ENCODE data around the gene PLK3. TPM values are rescaled to one million over a fixed set of nuclear protein-coding genes. Genes with fewer than 3 reads are reported as not detected.

Gene PLK3
- total RNA-seq, 1 experiment from 2014 or later = 56.1 TPM

GRCh38 chr1:44819196-44819607 is 19.0 kb downstream of the PLK3 start:
- no peaks in the 10 kb centered on the region for H4K20me1 ChIP-seq (ENCODE audit: insufficient read depth)
- ChIA-PET POLR2A (interaction anchor here (0.6 to 9.1 kb wide), 32 partner anchors 11 to 2000 kb away, joined by 3 to 200 read pairs (median 5); partner anchors contain the start of genes ARMH1, BEST4, BTBD19 and DYNLT4), RAD21 (ENCODE audit: low non-redundant PET in 1 of 2, low total read pairs in 2 of 2, uncharacterized antibody in 2 of 2, unreplicated experiment in 2 of 2) (interaction anchor here (1.1 to 1.2 kb wide), 2 partner anchors 26 to 88 kb away, joined by 3 to 4 read pairs; no protein-coding TSS in a partner anchor), CTCF (interaction anchor here (1.0 to 1.8 kb wide), 5 partner anchors 11 to 90 kb away, joined by 3 to 8 read pairs (median 4); partner anchors contain the start of genes PLK3 and RNU5D-1)
- DNase-seq (ENCODE audit: low read depth, low spot score) = no peak
- ATAC-seq = peak; percentile 25
- no TSS peak for BruUV-seq (replicated peaks)
- no peak for TF ChIP-seq RAD21 (IDR thresholded peaks at IDR 0.05; ENCODE audit: low read depth)
- no peak for TF ChIP-seq FOSL1 (IDR thresholded peaks at IDR 0.05; ENCODE audit: low read depth)
- TF ChIP-seq, protein P1, sequence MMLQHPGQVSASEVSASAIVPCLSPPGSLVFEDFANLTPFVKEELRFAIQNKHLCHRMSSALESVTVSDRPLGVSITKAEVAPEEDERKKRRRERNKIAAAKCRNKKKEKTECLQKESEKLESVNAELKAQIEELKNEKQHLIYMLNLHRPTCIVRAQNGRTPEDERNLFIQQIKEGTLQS (IDR thresholded peaks at IDR 0.05) = no peak
- TF ChIP-seq CBX3 (IDR thresholded peaks at IDR 0.05; ENCODE audit: low read depth) = no peak
- TF ChIP-seq YY1 (IDR thresholded peaks at IDR 0.05; ENCODE audit: extremely low read depth, insufficient replicate concordance, low read depth, low read length) = no peak
- TF ChIP-seq MAX (IDR thresholded peaks at IDR 0.05) = no peak
- no peak for TF ChIP-seq JUND (IDR thresholded peaks at IDR 0.05)
- TF ChIP-seq, protein P2, sequence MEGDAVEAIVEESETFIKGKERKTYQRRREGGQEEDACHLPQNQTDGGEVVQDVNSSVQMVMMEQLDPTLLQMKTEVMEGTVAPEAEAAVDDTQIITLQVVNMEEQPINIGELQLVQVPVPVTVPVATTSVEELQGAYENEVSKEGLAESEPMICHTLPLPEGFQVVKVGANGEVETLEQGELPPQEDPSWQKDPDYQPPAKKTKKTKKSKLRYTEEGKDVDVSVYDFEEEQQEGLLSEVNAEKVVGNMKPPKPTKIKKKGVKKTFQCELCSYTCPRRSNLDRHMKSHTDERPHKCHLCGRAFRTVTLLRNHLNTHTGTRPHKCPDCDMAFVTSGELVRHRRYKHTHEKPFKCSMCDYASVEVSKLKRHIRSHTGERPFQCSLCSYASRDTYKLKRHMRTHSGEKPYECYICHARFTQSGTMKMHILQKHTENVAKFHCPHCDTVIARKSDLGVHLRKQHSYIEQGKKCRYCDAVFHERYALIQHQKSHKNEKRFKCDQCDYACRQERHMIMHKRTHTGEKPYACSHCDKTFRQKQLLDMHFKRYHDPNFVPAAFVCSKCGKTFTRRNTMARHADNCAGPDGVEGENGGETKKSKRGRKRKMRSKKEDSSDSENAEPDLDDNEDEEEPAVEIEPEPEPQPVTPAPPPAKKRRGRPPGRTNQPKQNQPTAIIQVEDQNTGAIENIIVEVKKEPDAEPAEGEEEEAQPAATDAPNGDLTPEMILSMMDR (IDR thresholded peaks at IDR 0.05 in 2 of 3, conservative IDR thresholded peaks at IDR 0.05 in 1 of 3; ENCODE audit: borderline replicate concordance in 1 of 3, insufficient read depth in 1 of 3, low read depth in 2 of 3, low read length in 2 of 3) = no peak
- no peak for TF ChIP-seq POLR2A (IDR thresholded peaks at IDR 0.05; ENCODE audit: borderline replicate concordance, extremely low read depth, insufficient read depth, insufficient read length)
- TF ChIP-seq POLR2AphosphoS5 (IDR thresholded peaks at IDR 0.05; ENCODE audit: low read depth, low read length) = no peak
- TF ChIP-seq SIN3A (IDR thresholded peaks at IDR 0.05; ENCODE audit: low read depth) = no peak
- TF ChIP-seq, protein P3, sequence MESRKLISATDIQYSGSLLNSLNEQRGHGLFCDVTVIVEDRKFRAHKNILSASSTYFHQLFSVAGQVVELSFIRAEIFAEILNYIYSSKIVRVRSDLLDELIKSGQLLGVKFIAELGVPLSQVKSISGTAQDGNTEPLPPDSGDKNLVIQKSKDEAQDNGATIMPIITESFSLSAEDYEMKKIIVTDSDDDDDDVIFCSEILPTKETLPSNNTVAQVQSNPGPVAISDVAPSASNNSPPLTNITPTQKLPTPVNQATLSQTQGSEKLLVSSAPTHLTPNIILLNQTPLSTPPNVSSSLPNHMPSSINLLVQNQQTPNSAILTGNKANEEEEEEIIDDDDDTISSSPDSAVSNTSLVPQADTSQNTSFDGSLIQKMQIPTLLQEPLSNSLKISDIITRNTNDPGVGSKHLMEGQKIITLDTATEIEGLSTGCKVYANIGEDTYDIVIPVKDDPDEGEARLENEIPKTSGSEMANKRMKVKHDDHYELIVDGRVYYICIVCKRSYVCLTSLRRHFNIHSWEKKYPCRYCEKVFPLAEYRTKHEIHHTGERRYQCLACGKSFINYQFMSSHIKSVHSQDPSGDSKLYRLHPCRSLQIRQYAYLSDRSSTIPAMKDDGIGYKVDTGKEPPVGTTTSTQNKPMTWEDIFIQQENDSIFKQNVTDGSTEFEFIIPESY (IDR thresholded peaks at IDR 0.05; ENCODE audit: extremely low read depth, insufficient replicate concordance, low read length) = no peak
- no peak for TF ChIP-seq EGR1 (IDR thresholded peaks at IDR 0.05; ENCODE audit: low read depth)
- no peak for TF ChIP-seq SP1 (IDR thresholded peaks at IDR 0.05; ENCODE audit: low read depth)
- TF ChIP-seq EZH2 (IDR thresholded peaks at IDR 0.05) = no peak
- TF ChIP-seq, protein P4, sequence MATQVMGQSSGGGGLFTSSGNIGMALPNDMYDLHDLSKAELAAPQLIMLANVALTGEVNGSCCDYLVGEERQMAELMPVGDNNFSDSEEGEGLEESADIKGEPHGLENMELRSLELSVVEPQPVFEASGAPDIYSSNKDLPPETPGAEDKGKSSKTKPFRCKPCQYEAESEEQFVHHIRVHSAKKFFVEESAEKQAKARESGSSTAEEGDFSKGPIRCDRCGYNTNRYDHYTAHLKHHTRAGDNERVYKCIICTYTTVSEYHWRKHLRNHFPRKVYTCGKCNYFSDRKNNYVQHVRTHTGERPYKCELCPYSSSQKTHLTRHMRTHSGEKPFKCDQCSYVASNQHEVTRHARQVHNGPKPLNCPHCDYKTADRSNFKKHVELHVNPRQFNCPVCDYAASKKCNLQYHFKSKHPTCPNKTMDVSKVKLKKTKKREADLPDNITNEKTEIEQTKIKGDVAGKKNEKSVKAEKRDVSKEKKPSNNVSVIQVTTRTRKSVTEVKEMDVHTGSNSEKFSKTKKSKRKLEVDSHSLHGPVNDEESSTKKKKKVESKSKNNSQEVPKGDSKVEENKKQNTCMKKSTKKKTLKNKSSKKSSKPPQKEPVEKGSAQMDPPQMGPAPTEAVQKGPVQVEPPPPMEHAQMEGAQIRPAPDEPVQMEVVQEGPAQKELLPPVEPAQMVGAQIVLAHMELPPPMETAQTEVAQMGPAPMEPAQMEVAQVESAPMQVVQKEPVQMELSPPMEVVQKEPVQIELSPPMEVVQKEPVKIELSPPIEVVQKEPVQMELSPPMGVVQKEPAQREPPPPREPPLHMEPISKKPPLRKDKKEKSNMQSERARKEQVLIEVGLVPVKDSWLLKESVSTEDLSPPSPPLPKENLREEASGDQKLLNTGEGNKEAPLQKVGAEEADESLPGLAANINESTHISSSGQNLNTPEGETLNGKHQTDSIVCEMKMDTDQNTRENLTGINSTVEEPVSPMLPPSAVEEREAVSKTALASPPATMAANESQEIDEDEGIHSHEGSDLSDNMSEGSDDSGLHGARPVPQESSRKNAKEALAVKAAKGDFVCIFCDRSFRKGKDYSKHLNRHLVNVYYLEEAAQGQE (IDR thresholded peaks at IDR 0.05; ENCODE audit: low read depth) = no peak
- no peak for TF ChIP-seq EZH2phosphoT487 (IDR thresholded peaks at IDR 0.05; ENCODE audit: borderline replicate concordance)
- TF ChIP-seq SRF (IDR thresholded peaks at IDR 0.05; ENCODE audit: low read depth) = no peak
- TF ChIP-seq CEBPB (IDR thresholded peaks at IDR 0.05; ENCODE audit: low read depth) = no peak
- no peaks in the 10 kb centered on the region for H3K79me2 ChIP-seq (ENCODE audit: insufficient read depth, low read length)
- H3K9ac ChIP-seq (ENCODE audit: low read length) = peak overlapping the region; percentile 62
- no peak overlapping the region for H2AFZ ChIP-seq (ENCODE audit: low read depth, low read length, poor library complexity, severe bottlenecking)
- H3K4me3 ChIP-seq (replicated peaks in 1 of 2; ENCODE audit: low read depth in 1 of 2, low read length in 2 of 2) = peak overlapping the region; percentile 8 to 29; a peak in 3 of 4 replicates
- peaks cover 11 to 39% of the 10 kb centered on the region in 2 experiments for H3K4me1 ChIP-seq (ENCODE audit: control insufficient read depth in 1 of 2, insufficient read depth in 2 of 2, low read length in 2 of 2)
- peak overlapping the region; percentile 83 for H3K4me2 ChIP-seq (ENCODE audit: low read length)
- no peaks in the 10 kb centered on the region for H3K36me3 ChIP-seq (ENCODE audit: control insufficient read depth in 1 of 2, insufficient read depth in 2 of 2, low read length in 2 of 2)
- intact Hi-C loops (cut with micrococcal nuclease) = no loop called here
- H3K27ac ChIP-seq (ENCODE audit: low read depth, low read length) = peak overlapping the region; percentile 83
- H3K9me2 ChIP-seq (ENCODE audit: insufficient read depth) = no peaks in the 10 kb centered on the region
- H3K9me3 ChIP-seq (ENCODE audit: control insufficient read depth in 1 of 2, insufficient read depth in 1 of 2, low read depth in 1 of 2, low read length in 2 of 2) = no peaks in the 10 kb centered on the region
- H3K27me3 ChIP-seq (ENCODE audit: insufficient read depth, low read length) = no peaks in the 10 kb centered on the region
